Neutrophil (primary cell): ENCODE measurements around the gene MSL1.
A peak's percentile ranks its signal among the peaks of the same experiment; 100 is the strongest.

ENCODE experiments used
- H3K27ac ChIP-seq: fragments of 200-600 bp; sonication (generic); 2 replicates; pipeline ENCODE4 v1.5.1; 2016; ENCODE audit warnings: mild to moderate bottlenecking, moderate library complexity
- H3K27me3 ChIP-seq: fragments of 200-600 bp; sonication (generic); 2 replicates; pipeline ENCODE4 v1.6.0; 2016; ENCODE audit warnings: mild to moderate bottlenecking
- H3K36me3 ChIP-seq: fragments of 200-600 bp; sonication (generic); 2 replicates; pipeline ENCODE4 v1.5.1; 2017
- H3K4me1 ChIP-seq, 2 experiments: fragments of 200-600 bp in 1 of 2; sonication (generic) in 1 of 2; 1 replicate in 1 of 2; 2 replicates in 1 of 2; pipeline versions ENCODE4 v1.5.1 to v1.6.1; 2013 to 2016; ENCODE audit warnings: low read depth in 1 of 2, low read length in 1 of 2, mild to moderate bottlenecking in 1 of 2, moderate library complexity in 1 of 2; ENCODE audit not compliant: control insufficient read depth in 1 of 2, insufficient read depth in 1 of 2
- H3K4me3 ChIP-seq, 2 experiments: fragments of 200-600 bp in 1 of 2; sonication (generic) in 1 of 2; 1 replicate in 1 of 2; 2 replicates in 1 of 2; pipeline ENCODE4 v1.5.1; 2013 to 2016; ENCODE audit warnings: low read depth in 1 of 2, low read length in 1 of 2, mild to moderate bottlenecking in 1 of 2, moderate library complexity in 1 of 2
- H3K9me3 ChIP-seq: fragments of 200-600 bp; sonication (generic); 2 replicates; pipeline ENCODE4 v1.5.1; 2016
- TF ChIP-seq, protein P1 (sequence below): fragments of 200-600 bp; sonication (generic); IDR thresholded peaks from 2 replicates; pipeline ENCODE4 v1.5.1; 2016; ENCODE audit warnings: antibody characterized with exemption

The MSL1 gene

DNA sequence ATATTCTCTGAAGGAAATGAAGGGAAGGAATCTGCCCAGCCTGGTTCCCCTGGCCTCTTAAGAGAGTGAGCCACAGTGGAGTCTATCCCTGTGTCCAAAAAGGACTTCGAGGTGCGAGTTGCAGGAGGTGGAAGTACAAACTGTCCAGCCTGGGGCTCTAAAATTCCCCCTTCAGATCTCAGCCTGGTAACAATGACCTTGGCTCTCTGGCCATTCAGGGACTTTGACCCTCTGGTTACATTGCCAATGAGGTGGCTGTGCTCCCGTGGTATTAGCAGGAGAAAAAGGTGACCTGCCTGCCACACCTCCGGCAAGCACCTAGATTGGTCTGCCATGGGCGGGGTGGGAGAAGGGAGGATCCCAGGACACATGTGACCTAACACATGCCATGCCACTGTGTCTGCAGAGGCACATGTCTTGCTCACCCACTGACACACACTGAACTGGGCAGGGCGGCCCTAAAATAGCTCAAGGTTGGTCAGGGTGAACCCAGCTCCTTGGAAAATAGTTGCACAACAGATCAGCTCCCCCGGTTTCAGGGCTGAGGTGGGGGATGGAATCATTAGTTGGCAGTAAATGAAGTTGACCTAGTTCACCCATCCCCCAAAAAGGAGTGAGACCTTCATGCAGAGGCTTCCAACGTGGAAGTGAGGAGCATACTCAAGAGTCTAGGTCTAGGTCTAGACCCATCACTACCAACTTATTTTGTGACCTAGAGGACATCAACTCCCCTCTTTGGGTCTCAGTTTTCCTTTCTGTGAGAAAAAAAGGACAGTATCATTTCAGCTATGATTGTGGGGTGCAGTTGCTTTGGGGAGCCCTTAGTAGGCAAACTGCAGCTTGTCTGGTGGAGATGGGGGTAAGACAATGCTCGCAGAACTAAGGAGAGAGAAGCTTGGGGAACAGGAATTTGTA, 23.6 kb upstream of the MSL1 start:
- H3K4me1 ChIP-seq: peaks cover 68 to 80% of the 10 kb centered on the region in 2 experiments
- TF ChIP-seq, protein P1, sequence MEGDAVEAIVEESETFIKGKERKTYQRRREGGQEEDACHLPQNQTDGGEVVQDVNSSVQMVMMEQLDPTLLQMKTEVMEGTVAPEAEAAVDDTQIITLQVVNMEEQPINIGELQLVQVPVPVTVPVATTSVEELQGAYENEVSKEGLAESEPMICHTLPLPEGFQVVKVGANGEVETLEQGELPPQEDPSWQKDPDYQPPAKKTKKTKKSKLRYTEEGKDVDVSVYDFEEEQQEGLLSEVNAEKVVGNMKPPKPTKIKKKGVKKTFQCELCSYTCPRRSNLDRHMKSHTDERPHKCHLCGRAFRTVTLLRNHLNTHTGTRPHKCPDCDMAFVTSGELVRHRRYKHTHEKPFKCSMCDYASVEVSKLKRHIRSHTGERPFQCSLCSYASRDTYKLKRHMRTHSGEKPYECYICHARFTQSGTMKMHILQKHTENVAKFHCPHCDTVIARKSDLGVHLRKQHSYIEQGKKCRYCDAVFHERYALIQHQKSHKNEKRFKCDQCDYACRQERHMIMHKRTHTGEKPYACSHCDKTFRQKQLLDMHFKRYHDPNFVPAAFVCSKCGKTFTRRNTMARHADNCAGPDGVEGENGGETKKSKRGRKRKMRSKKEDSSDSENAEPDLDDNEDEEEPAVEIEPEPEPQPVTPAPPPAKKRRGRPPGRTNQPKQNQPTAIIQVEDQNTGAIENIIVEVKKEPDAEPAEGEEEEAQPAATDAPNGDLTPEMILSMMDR: no peak
- H3K9me3 ChIP-seq: no peaks in the 10 kb centered on the region
- H3K27me3 ChIP-seq: no peaks in the 10 kb centered on the region
- peak overlapping the region; percentile 97 for H3K27ac ChIP-seq
- H3K36me3 ChIP-seq: peaks cover 9% of the 10 kb centered on the region
- H3K4me3 ChIP-seq: peak overlapping the region; percentile 62

DNA sequence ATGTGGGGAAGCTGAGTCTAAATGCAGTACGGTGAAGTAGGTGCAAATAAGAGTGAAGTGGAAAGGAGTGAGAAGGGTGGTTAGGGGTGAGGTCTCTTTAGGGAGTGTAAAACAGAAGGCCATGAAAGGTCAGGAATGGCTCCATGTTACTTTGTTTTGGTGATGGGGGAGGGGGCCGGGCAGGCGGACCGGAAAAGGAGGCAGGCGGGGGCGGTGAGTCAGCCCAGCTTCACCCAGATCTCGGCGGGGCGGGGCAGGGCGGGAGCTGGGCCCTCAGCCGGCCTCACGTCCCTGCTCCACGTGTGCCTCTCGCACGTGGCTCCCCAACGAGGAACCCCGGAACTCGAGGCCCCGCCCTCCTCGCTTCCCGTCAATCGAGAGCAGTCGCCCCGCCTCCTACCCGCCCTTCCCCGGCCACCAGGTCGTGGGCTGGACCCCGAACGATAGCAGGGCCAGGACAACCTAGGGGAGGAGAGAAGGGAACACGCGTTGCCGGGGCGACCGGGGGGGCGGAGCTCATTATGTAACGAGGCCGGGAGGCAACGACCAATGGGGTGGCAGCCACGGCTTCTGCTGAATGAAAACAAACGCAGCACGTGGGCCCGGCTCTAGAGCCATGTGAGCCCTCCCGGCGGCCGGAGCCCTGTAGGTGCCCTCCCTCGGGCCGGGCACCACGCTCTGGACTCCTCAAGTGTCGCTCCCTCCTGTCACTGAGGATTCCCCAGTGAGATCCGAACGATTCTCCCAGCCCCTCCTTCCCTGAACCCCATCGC, 22.7 kb upstream of the MSL1 start:
- Histone ChIP-seq H3K36me3 (peaks cover under 1% of the 10 kb centered on the region), H3K4me1 (peaks cover 68 to 85% of the 10 kb centered on the region in 2 experiments), H3K27ac (peak overlapping the region; percentile 97), H3K9me3 (no peaks in the 10 kb centered on the region), H3K27me3 (no peaks in the 10 kb centered on the region), H3K4me3 (peak overlapping the region; percentile 62)
- TF ChIP-seq, protein P1: no peak

DNA sequence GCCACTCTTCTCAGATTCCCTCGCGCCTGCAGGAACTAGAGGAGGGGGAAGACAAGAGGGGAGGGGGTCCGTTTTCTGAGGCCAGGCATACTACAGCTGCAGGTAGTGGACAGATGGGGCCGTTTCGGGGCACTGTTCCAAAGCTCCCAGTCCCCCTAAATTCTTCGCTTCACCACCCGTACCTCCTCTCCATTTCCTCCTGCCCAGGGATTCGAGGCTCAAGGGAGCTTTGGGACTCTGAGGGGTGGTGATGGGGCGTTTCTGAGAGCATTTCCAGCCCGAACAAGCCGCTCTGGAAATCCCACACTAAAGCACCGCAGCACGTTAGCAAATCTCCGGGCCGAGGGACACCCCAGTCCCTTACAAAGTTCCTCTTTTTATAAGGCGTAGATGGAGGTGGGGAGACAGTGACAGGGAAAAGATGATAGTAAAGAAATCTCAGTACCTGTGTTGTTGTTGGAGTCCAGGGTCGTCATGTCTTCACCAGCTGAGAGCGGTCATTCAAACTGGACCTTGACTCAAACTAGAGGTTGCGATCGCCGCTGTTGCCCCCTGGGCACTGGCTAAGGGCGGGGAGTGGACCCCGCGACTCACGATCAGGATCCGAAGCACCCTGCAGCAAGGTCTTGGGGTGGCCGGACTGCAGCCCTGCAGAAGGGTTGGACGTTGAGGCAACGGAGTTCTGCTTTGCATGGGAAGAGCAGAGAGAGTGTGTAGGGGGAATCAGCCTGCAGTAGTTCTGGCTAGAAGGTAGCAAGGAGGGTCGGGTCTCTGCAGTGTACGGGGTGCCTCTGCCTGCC, 22.0 kb upstream of the MSL1 start:
- TF ChIP-seq, protein P1: no peak
- Histone ChIP-seq H3K36me3 (no peaks in the 10 kb centered on the region), H3K4me1 (peaks cover 74 to 85% of the 10 kb centered on the region in 2 experiments)

DNA sequence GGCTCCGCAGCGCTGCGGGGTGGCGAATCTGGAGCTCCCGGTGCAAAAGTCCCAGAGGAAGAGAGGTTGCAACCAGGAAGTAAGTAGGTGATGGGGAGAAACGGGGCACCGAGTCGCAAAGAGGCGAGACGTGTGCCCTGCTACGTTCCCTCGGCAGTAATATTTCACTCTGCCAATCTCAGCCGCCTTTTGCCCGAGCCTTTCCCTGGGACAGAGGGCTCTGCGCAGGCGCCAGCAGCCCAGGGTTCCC, 21.4 kb upstream of the MSL1 start, which contains the start of gene NR1D1:
Gene NR1D1 (minus strand): TSS at position 171 of the 250 bp plus-strand sequence. CDS start 495 bp downstream, outside the sequence.
- H3K36me3 ChIP-seq: no peaks in the 10 kb centered on the region
- no peaks in the 10 kb centered on the region for H3K9me3 ChIP-seq
- TF ChIP-seq, protein P1: no peak
- peaks cover 74 to 85% of the 10 kb centered on the region in 2 experiments for H3K4me1 ChIP-seq
- no peaks in the 10 kb centered on the region for H3K27me3 ChIP-seq
- H3K27ac ChIP-seq: peak within 1 kb of the TSS; percentile 97
- peak within 1 kb of the TSS; percentile 62 for H3K4me3 ChIP-seq

More for the DNA sequence above, 22.0 kb upstream of the MSL1 start:
- Histone ChIP-seq H3K4me3 (peak overlapping the region; percentile 62), H3K27me3 (no peaks in the 10 kb centered on the region), H3K9me3 (no peaks in the 10 kb centered on the region), H3K27ac (peak overlapping the region; percentile 97)

DNA sequence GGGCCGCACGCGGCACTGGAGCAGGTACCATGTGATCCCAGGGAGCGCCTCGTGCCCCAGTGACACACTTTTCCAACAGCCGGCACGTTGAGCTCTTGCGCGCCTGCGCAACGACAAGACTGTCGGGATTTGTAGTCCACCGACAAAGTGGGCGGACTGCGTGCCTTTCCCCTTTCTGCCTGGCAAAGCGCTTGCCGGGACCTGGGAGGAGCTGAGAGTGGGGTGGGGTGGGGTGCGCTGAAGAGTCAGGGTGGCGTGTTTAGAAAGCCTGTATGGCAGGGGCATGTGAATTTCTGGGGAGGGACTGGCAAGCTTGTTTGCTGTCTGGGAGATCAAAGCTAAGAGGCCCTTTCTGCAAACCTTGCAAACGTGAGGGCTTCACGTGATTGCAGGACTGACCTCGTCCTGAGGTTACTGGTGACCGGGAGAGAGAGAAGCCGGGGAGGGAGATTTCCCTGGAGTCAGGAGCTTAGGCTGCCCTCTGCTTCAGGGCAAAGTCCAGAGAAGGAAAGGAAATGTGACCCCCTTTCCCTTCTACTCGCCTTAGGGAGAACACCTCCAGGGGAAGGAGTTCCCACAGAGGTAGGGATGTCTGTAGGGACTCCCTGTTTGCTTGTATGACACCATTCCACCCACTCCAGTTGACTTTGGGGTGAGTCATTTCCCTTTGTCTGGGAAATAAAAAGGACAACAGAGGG, 21.0 kb upstream of the MSL1 start:
- H3K27ac ChIP-seq: peak overlapping the region; percentile 97
- H3K4me1 ChIP-seq: peaks cover 74 to 85% of the 10 kb centered on the region in 2 experiments
- H3K9me3 ChIP-seq: no peaks in the 10 kb centered on the region

More for the DNA sequence above, 21.0 kb upstream of the MSL1 start:
- H3K4me3 ChIP-seq: peak overlapping the region; percentile 62
- no peaks in the 10 kb centered on the region for H3K36me3 ChIP-seq
- H3K27me3 ChIP-seq: no peaks in the 10 kb centered on the region
- TF ChIP-seq, protein P1: no peak
